G401 (cell line): ENCODE data around the gene FAR1. TPM values are rescaled to one million over a fixed set of nuclear protein-coding genes. Genes with fewer than 3 reads are reported as not detected.
"Not testable (repeated sequence)": the region's sequence is repeated elsewhere in the genome, so short reads cannot be mapped to it uniquely, and the experiment has no call there.

Experiments
- DNase-seq: peaks from one replicate; pipeline ENCODE4 v3.0.0-alpha.2; 2015; ENCODE audit warnings: low spot score
- in situ Hi-C: cut with HindIII; loops from 2 replicates; pipeline ENCODE4 v1.10.0; 2016; ENCODE audit warnings: low sequenced_read_pairs, mixed read lengths
- total RNA-seq: library from RNA; depleted of rRNA; stranded (reverse); fragments of >200 nt; shearing (Covaris generic); gene quantifications from 2 replicates; pipeline ENCODE4 v1.2.3, GENCODE V29; 2014; rRNA removed

FAR1 gene
- total RNA-seq: 29.7 and 52.7 TPM in 2 replicates

- peak; percentile 99 for DNase-seq
- in situ Hi-C loops: no loop called here
Measured at GRCh38 chr11:13668102-13668956, at the start of gene FAR1. FAR1 (plus strand) TSS chr11:13668668; CDS start chr11:13694766, 26,098 bp downstream.

- in situ Hi-C loops: no loop called here
- no peak for DNase-seq
Measured at GRCh38 chr11:13620063-13620462, 48.4 kb upstream of the FAR1 start.

- in situ Hi-C loops: not testable (repeated sequence)
Measured at GRCh38 chr11:13626818-13627217, 41.6 kb upstream of the FAR1 start.

GRCh38 chr11:13628634-13629033 lies 39.8 kb upstream of the FAR1 start:
- DNase-seq, in situ Hi-C loops: not testable (repeated sequence)

More at GRCh38 chr11:13626818-13627217, 41.6 kb upstream of the FAR1 start:
- not testable (repeated sequence) for DNase-seq

GRCh38 chr11:13629779-13630178 lies 38.7 kb upstream of the FAR1 start:
- in situ Hi-C loops: no loop called here
- no peak for DNase-seq

- in situ Hi-C loops: no loop called here
- DNase-seq: no peak
Measured at GRCh38 chr11:13635290-13635689, 33.2 kb upstream of the FAR1 start.

GRCh38 chr11:13635804-13636203 lies 32.7 kb upstream of the FAR1 start:
- in situ Hi-C loops: no loop called here
- no peak for DNase-seq

- in situ Hi-C loops: no loop called here
- DNase-seq: no peak
Measured at GRCh38 chr11:13637125-13638069, 31.1 kb upstream of the FAR1 start.

- in situ Hi-C loops: no loop called here
- DNase-seq: no peak
Measured at GRCh38 chr11:13638422-13638821, 30.0 kb upstream of the FAR1 start.

- in situ Hi-C loops: no loop called here
- no peak for DNase-seq
Measured at GRCh38 chr11:13644997-13645687, 23.3 kb upstream of the FAR1 start.

- DNase-seq: no peak
- in situ Hi-C loops: no loop called here
Measured at GRCh38 chr11:13647391-13647790, 21.1 kb upstream of the FAR1 start.

GRCh38 chr11:13649619-13650018 lies 18.8 kb upstream of the FAR1 start:
- DNase-seq: no peak
- in situ Hi-C loops: no loop called here

GRCh38 chr11:13651515-13651914 lies 17.0 kb upstream of the FAR1 start:
- in situ Hi-C loops, DNase-seq: not testable (repeated sequence)

- no peak for DNase-seq
- in situ Hi-C loops: no loop called here
Measured at GRCh38 chr11:13661074-13661623, 7.3 kb upstream of the FAR1 start.

- no peak for DNase-seq
- in situ Hi-C loops: no loop called here
Measured at GRCh38 chr11:13663631-13664071, 4.8 kb upstream of the FAR1 start.

- no peak for DNase-seq
- in situ Hi-C loops: no loop called here
Measured at GRCh38 chr11:13664351-13664750, 4.1 kb upstream of the FAR1 start.

- no peak for DNase-seq
- in situ Hi-C loops: no loop called here
Measured at GRCh38 chr11:13666708-13667107, 1.8 kb upstream of the FAR1 start.

- peak; percentile 68 for DNase-seq
- in situ Hi-C loops: no loop called here
Measured at GRCh38 chr11:13667245-13667644, 1.2 kb upstream of the FAR1 start.

- in situ Hi-C loops: no loop called here
- no peak for DNase-seq
Measured at GRCh38 chr11:13667795-13668101, 720 bp upstream of the FAR1 start.
